GM08714 (cell line): Measurements from ENCODE around the gene DOCK1.
"Not testable (repeated sequence)": the region's sequence is repeated elsewhere in the genome, so short reads cannot be mapped to it uniquely, and the experiment has no call there.

Experiments
- H3K4me3 ChIP-seq: fragments of 200-500 bp; sonication (Bioruptor generic); 2 replicates; pipeline ENCODE4 v1.5.1; 2014; ENCODE audit warnings: mild to moderate bottlenecking, low read length, inconsistent platforms
- ZNF274 ChIP-seq: IDR thresholded peaks from 2 replicates; pipeline ENCODE4 v1.6.1; 2012; ENCODE audit warnings: mild to moderate bottlenecking, low read depth, low read length

DOCK1 gene

DNA sequence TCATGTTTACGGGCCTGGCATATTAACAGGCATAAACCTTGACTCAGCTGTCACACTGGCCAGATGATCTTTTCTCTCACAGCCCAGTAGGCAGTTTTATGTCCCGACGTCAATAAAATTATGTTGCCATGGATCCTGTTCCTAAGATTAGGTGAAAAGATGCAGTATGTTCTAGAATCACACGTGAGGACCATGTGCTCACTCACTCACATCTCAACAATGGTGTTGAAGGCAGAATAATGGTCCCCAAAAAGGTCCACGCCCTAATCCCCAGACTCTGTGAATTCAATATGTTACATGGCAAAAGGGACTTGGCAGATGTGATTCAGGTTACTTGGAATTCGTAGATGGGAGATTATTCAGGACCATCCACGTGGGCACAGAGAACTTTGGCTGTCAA is 3.5 kb downstream of the DOCK1 start:
- H3K4me3 ChIP-seq, result no peak overlapping the region
- TF ChIP-seq ZNF274, result no peak

DNA sequence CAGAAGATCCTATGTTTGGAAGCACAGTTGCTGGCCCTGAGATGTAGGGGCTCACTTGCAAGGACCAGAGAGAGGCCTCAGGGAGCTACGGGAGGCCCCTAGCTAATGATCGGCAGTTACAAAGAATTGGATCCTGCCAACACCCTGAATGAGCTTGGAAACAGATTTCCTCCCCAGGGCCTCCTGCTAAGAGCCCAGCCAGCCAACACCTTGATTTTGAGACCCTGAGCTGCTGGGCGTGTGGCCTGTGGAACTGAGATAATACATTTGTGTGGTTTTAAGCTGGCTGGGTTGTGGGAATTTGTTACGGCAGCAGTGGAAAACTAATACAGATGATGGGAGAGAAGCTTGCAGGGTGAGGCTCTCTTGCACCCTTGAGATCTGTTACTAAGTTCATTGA is 3.9 kb downstream of the DOCK1 start:
- H3K4me3 ChIP-seq, result no peak overlapping the region
- TF ChIP-seq ZNF274, result no peak

DNA sequence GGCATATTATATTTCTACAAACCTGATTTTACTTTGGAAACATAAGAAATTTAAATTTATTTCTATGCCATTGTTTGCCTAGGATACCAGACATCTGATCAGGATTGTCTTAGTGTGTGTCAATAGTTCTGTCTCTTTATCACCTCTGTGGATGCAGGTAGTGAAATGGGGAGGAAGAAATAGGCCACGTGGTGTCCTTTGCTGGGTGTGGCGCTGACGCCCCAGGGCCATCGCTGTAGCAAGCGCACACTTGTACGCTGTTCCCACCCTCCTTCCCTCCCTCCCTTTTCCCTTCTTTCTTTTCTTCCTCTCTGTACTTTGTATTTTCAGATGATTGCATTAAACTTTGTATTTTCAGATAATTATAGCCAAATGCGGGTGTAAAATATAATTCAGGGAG is 5.0 kb downstream of the DOCK1 start:
- no peak overlapping the region for H3K4me3 ChIP-seq
- TF ChIP-seq ZNF274, result no peak

- no peak overlapping the region for H3K4me3 ChIP-seq
- no peak for TF ChIP-seq ZNF274
These were observed 5.6 kb downstream of the DOCK1 start for GRCh38 chr10:126910798-126911197.

- TF ChIP-seq ZNF274, result no peak
- no peak overlapping the region for H3K4me3 ChIP-seq
These were observed 6.1 kb downstream of the DOCK1 start for GRCh38 chr10:126911301-126911700.

- no peak for TF ChIP-seq ZNF274
- no peak overlapping the region for H3K4me3 ChIP-seq
These were observed 8.1 kb downstream of the DOCK1 start for GRCh38 chr10:126913316-126913715.

GRCh38 chr10:126914561-126914960 is 9.3 kb downstream of the DOCK1 start:
- no peak for TF ChIP-seq ZNF274
- no peak overlapping the region for H3K4me3 ChIP-seq

DNA sequence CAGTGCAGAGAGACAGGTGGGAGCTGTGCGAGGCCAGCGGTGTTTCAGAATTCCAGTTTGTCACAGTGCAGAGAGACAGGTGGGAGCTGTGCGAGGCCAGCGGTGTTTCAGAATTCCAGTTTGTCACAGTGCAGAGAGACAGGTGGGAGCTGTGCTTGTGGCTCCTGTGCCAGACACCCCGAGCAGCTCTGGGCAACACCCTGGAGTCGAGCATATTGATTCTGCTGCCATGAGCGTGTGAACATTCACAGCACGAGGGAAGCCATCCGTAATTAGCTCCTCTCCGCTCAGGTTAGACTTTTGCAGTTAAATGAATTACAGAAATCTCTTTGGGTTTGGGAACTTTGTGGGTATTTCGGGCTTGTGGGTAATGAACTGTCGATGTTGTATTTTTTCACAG is 11.7 kb downstream of the DOCK1 start:
- not testable (repeated sequence) for H3K4me3 ChIP-seq

DNA sequence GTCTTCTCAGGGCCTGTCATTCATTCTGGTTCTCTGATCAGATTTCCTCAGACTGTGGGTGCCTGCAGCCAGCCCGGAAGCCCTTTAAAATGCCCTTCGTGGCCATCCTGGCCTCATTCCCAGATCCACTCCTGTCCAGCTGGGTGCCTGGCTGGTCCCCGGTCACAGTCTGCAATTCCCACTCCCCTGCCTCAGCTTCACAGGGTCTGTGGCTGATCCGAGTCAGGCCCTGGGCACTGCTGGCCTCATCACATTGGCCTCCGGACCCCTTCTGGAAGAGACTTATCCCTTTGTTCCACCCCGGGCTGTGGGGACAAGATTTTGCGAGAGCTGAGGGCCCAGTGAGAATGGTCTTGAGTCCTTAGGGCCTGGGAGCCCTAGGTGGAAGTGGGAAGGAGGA is 12.1 kb downstream of the DOCK1 start:
- no peak for TF ChIP-seq ZNF274
- no peak overlapping the region for H3K4me3 ChIP-seq

- no peak for TF ChIP-seq ZNF274
- no peak overlapping the region for H3K4me3 ChIP-seq
These were observed 13.0 kb downstream of the DOCK1 start for GRCh38 chr10:126917975-126918908.

DNA sequence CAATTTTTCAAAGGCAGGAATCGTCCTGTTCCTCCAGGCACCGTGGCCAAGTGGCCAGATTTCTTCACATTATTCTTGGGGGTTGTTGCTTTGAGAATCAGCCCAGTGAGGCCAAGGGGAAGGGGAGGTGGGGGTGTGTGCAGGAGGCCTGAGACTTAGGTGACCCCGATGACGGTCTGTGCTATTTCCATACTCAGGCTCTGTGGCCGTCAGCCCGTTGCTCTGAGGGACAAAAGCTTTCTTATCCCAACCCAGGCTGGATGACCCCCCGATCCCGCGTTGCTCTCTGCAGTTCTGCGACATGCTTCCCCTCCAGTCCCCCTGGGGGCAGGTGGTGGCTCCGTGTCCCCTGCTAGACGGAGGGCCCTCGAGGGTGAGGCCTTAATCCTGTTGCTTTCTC is 14.2 kb downstream of the DOCK1 start:
- TF ChIP-seq ZNF274, result no peak
- no peak overlapping the region for H3K4me3 ChIP-seq

GRCh38 chr10:126921162-126921561 is 15.9 kb downstream of the DOCK1 start:
- no peak for TF ChIP-seq ZNF274
- no peak overlapping the region for H3K4me3 ChIP-seq

DNA sequence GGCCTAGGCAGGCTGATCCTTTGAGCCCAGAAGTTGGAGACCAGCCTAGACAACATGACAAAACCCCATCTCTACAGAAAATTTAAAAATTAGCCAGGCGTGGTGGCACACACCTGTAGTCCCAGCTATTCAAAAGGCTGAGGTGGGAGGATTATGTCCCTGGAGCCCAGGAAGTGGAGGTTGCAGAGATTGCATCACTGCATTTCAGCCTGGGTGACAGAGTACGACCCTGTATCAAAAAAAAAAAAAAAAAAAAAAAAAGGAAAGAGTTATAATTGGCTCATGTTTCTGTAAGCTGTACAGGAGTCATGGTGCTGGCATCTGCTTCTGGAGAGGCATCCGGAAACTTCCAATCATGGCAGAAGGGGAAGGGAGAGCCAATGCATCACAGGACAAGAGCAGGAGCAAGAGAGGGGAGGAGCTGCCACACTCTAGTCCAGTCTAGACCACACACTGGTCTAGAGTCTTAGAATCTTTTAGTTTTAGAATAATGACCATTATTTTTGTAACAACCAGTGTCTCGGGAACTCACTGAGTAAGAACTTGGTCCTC is 16.8 kb downstream of the DOCK1 start:
- H3K4me3 ChIP-seq, result no peak overlapping the region
- no peak for TF ChIP-seq ZNF274

GRCh38 chr10:126924180-126924914 is 19.1 kb downstream of the DOCK1 start:
- TF ChIP-seq ZNF274, result no peak
- no peak overlapping the region for H3K4me3 ChIP-seq

- TF ChIP-seq ZNF274, result no peak
- no peak overlapping the region for H3K4me3 ChIP-seq
These were observed 19.7 kb downstream of the DOCK1 start for GRCh38 chr10:126924915-126925300.
